HG03432 (cell line): ENCODE measurements around the gene NTM.

ENCODE experiments used
- ATAC-seq: cut with Tn5 transposase; IDR thresholded peaks from one replicate; pipeline ENCODE4 v1.9.1; 2021; ENCODE audit warnings: mild to moderate bottlenecking, moderate library complexity; ENCODE audit not compliant: unreplicated experiment

The NTM gene

DNA sequence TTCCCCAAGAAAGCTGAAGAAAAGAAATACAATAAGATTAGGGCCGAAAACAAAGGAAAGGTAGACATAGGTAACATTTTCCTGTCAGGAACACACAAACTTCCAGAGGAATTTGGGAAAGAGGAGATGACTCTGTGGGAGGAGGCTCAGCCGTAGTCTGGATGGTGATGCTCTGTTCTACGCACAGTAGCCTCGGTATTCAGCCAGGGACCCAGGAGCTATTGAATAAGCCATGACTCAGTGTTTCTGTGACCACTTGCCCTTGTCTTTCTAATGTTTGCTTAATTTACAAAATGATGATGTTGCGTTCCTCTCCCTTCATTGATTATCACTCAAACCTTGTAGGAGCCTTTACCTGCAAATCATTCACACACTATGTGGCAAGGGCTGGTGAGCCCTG lies 745.0 kb downstream of the NTM start:
- ATAC-seq = no peak

DNA sequence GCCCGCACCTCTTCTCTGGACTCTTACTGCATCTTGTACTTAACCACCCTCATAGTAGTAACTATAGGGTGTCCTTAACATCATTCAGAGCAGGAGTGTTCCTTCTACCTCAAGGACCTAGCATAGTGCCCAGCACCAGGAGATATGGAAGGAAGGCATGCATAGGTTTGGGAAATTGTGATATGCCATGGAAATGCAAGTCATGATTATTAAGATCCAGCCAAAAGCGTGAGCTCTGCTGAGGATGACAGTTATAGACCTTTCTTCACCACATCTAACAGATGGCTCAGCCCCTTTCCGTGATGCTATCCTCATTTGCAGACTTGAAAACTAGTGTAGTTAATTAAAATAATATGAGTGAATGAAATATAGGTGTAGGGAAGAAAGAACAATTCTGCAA lies 746.1 kb downstream of the NTM start:
- no peak for ATAC-seq

DNA sequence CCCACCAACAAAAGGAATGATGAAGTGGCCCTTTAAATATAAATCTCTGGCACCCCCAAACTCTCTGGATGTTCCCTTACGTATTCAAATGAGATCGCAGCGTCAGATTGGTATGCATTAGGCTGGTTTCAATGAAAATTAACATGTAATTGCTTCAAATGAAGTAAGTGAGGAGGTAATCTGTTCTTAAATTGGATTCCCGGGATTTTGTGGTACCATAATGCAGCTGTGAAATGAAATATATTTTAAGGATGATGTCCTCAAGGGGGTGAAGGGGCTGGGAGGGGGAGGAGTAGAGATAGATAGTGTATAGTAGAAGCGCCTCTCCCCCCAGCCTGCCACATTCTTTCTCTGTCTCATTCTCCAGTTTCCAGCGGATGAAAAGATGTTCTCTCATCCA lies 748.2 kb downstream of the NTM start:
- ATAC-seq = no peak

DNA sequence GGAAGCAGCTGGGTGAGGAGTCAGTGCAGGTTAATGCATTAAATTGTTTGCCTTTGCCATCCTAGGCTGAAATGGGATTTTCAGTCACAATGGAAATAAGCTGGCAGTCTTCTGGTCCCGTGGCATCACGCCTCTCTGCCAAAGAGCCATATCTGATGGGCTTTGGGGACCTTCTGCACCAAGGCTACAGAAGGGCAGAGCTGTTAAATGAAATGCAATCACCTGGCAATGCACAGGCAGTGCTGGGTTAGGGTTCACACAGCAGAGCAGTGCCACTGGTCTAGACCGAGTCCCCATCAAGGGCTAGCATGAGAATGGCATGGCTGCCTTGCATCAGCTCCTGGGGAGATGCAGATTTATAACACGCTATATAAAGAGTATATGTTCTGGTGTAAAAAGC lies 749.2 kb downstream of the NTM start:
- ATAC-seq = no peak

DNA sequence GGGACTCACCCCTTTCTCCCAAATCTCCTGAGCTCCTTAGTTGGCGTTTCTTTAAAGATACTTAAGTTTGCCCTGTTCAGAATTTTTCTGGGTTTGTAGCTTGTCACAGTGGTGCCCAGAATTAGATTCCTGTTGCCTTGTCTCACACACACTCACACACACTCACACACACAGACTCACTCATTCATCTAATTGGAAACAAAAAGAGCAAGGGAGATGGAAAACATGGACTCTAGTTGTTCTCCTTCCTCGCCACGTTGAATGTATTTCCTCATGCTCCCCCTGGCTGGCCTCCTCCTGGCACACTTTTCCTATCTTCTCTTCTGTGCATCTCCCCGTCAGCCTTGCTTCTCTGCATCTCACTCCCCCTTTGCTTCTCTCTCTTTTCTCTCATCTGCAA lies 752.3 kb downstream of the NTM start:
- no peak for ATAC-seq

DNA sequence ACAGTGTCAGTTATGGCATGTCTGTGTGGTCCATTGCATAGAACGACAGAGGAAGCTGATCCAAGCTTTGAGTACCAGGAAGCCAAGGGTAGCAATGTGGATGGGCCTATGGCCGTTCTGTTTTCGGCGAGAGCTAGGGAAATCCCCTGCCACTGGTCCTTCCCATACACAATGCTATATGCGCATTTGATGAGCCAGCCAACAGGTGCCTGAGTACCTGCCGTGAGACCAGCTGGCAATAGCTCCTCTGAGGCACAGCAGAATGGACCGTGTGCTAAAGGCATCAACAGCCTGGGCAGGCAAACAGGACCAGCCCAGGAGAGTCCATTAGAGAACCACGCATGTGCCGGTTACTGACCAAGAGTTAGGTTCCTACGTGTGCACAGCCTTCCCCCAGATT lies 753.0 kb downstream of the NTM start:
- no peak for ATAC-seq

DNA sequence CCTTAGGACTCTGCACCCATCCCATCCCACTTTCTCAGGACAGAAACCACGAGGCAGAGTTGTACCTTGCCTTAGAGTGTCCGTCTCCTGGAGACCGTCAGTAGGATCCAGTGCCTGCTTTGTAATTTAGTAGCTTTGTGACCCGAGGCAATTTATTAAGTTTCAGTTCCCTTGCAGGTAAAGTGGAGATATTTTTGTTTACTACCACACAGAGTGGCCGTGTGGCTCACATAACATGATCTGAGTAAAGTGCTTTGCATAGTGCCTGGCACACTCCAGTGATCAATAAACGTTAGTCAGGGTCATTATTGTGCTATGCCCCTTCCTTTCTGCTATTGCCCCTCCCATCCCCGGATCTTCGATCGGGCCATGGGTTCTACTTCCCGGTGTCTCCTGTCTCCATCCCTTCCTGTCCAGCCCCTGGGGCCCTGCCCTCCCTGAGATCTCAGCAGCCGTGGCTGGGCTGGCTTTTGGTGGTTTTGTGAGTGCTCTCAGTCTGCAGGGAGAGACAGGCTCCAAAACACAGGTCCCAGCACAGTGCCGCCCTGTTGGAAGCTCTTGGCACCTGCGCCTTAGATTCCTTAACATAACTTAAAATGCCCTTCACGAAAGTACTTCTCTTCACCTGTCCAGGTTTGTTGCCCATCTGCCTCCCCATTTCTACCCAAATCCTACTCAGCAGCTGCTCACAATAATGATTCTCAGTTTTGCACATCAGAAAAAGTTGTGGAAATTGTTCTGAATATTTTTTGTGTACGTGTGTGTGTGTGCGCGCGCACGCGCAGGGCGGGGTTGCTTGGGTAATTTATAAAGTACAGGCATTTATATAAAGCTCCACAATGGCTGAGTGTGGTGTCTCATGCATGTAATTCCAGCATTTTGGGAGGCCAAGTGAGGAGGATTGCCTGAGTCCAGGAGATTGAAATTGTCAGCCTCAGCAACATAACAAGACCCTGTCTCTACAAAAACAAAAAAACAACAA lies 753.7 kb downstream of the NTM start:
- ATAC-seq = peak; percentile 52

DNA sequence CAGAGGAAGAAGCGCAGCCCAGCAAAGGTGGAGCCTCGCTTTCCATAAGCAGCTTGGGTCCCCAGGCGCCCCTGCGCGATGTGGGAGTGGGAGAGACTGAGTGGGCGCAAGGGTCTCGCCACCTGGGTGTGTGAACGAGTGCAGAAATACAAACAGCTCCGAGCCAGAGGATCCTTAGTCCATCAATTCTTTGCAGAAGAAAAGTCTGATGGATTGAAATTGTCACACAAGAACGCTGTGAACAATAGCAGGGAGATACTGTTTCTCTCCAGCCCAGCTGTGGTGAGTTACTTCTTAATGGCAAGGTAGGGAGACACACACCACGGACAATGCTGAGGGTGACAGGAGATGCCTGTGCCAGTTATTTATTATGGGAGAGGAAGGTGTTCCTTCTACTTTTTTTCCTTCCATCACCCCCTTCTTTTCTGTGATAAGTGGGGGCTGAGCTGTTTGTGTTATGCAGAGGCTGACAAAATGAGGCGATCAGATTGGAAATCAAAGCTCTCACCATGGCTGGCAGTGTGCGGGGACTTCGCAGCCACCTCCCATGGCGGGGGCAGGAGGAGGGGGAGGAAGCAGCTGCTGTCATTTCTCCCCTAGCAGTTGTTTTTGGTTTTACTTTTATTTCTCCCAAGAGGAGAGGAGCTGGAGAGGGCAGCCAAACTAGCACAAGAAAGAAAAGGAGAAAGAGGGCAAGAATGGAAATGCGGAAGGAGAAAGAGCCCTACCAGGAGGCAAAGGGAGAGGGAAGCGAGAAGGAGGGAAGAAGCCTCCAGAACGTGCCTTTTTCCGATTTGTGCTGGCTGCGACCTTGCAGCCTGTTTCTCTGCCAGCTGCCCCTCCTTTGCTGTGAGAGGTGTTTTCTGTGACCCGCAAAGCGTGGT lies 755.8 kb downstream of the NTM start:
- peak; percentile 65 for ATAC-seq

DNA sequence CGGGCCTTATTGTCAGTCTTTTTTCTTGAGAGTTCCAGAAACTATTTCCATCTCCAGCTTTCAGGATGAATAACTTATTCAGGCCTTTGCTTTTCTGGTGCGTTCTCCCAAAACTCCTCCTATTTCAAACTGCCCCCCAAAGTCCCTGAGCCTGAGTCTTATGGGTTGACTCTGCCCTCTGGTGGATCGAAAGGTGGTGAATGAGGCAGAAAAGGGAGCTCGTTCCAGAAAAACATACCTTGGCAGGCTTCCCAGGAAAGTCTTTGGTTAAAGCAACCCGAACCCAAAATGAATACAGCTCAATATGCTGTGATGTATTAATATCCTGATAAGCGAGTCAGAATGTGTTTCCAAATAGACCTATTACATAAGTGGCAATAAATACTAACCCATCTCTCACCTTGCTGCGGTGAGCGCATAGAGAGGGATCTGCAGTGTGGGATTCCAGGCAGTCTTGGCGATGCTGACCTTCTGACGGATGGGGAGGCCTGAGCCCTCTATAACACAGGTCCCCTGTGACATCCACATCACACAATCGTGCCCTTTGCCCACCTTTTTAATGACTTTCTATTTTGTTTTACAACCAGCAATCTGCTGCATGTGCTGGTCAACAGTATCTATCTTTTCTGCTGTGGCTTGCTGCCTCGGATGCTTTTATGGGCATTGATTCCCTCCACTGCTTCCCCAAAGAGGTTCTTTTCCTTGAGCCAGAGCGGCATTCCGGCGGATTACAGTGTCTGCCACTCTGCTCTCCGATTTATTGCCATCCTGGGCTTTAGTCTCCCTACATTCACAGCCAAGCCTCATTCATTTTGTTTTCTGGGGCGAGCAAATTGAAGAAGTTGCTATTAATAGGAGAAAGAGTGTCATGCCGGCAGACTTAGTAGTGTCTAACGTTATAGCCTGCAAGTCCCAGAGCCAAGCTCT lies 756.8 kb downstream of the NTM start:
- ATAC-seq = no peak

DNA sequence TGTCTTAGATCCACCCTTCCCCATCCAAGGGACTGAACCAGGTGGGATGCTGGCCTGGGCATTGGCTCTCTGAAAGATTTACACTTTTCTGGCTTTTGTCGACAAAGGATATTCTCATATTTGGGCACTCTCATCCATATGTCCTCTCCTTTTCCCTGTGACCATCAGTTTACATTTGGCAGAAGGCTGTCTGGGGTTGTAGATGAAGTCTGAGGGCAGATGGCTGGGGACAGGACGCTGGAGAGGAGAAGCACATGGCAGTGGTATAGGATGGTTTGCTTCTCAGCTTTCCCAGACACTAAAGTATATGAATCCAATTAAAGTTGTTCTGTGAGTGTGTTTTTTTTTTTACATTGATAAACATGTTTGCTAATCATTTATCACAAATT lies 757.5 kb downstream of the NTM start:
- ATAC-seq = no peak

DNA sequence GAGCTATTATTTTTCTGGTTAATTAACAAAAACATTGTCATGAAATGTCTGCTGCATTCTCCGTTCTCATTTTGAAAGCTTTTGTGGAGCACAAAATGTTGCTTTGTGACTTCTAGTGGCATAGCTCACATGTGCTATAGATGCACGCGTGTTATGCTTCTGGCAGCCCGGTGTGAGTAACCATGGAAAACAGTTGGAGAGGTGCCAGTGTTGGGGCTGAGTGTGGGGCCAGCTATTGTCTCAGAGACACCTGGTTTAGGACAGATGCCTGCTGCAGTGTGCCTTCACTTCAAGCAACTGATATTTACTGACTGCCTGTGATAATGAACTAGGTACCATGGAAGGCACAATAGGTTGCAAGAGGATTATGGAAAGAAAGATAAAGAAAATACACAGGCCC lies 760.6 kb downstream of the NTM start:
- ATAC-seq = no peak

DNA sequence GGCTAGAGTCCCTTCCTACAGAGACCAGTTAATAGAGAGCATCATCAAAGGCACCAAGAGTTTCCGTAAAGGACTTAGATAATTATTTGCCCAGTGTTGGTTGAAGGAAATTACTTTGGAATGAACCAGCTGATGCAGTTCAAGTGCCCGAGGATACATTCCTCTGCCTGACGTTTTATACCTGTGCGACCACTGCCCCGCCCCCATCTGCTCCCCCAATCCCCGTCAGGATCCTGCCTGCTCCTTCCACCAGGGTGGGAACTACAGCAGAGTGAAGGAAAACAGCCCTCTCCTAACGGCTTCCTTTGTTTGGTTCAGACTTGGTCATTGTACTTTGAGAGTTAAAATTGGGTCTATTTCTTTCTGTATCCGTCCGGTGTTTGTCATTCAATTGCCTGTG lies 761.5 kb downstream of the NTM start:
- ATAC-seq = no peak

DNA sequence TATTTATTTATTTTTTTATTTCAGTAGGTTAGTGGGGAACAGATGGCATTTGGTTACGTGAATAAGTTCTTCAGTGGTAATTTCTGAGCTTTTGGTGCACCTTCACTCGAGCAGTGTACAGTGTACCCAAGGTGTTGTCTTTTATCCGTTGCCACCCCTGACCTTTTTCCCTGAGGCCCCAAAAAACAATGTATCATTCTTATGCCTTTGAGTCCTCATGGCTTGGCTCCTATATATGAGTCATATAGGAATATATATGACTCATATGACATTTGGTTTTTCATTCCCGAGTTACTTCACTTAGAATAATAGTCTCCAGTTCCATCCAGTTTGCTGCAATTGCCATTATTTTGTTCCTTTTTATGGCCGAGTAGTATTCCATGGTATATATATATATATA lies 763.9 kb downstream of the NTM start:
- ATAC-seq = no peak

DNA sequence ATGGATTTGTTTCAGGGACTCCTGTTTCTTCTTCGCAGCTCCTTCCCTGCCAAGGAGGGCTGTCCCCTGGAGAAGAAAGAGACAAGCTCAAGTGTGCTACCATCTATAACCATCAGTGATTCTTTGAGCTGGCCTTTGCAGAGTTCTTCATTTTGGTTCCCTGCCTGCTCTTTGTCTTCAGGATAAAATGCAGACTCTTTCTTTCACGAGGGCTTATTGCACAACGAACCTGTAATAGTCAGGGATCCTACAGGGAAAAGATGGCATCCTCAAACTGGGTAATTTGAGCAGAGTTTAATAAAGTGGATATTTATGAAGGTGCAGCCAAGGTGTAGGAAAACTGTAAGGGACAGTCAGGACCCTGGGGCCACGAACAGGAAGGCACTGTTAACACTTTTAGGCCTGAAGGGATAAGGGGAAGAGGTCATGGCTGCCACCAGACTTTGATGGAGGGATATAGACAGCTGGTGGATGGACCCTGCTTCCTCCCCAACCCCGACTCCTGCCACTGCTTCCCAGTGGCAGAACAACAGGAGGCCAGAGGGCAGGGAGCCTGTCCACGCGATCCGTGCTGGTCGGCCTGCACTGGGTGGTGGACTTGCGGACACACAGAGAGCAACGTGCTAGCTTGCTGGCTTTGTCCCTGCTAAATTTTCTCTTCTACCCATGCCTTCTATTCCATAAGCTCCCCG lies 767.0 kb downstream of the NTM start:
- ATAC-seq = no peak

DNA sequence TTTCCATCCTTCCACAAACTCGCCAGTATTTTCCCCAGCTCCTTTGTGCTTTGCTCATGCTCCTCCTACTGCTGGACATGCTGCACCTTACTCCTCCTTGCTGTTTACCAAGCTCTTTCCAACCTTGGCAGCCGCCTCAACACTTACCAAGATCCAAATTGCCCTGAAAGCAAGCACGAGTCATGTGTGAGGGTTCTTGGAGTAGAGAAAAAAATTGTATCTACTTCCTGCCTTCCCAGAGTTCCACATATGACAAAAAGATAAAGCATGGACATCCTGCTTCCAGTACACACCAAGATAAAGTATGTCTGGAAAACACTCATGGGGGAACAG lies 767.5 kb downstream of the NTM start:
- no peak for ATAC-seq

DNA sequence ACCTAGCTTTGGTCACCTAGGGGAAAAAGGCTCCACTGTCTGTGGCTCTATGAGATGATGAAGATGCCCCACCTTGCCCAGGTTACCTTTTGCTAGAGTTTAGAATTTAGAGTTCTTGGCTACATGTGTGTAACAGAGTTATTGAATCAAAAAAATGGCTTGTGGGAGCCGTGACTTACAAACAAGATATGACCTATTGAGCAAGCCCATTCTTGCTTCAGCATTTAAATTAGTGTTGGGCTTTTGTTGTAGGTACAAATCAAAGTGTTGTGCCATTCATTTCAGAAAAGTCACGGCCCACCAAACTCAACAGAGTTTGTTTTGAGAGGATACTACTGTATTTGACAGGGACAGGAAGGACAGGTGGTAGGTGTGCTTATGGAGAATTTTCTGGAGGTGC lies 768.8 kb downstream of the NTM start:
- ATAC-seq = no peak

DNA sequence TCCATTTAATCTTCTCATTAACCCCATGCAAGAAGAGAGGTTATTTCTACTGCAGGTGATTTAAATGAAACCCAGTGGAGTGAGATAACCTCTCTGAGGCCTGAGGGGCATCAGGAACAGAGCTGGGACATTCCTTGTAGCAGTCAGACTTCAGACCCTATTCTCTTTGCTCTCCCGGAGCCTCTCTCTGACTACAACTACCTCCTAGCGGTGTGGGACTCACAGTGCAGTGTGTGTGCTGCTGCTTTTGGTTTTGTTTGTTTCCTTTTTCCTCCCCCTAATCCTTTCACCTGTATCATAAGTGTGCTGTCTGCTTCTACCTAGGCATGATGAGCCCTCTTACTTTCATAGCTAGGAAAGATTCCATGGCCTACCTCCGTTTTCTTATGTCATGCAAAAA lies 769.6 kb downstream of the NTM start:
- ATAC-seq = no peak

DNA sequence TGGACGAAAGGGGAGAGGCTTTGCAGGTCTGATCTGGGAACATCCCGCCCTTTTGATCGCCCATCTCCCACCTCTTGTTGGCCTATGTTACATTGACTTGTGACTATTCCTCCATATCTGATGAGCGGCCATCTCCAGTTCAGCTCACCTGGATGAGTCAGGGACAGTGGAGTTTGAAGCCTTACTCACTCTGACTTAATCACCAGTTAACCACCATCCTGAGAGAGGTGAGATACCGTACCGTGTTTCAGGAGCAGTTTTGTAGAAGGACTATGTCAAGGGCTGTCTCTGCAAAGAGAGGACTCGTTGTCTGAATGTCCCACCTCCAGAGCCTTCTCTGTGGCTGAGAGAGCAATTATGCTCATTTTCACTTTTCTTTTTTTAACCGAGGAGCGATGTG lies 771.7 kb downstream of the NTM start:
- ATAC-seq = no peak

DNA sequence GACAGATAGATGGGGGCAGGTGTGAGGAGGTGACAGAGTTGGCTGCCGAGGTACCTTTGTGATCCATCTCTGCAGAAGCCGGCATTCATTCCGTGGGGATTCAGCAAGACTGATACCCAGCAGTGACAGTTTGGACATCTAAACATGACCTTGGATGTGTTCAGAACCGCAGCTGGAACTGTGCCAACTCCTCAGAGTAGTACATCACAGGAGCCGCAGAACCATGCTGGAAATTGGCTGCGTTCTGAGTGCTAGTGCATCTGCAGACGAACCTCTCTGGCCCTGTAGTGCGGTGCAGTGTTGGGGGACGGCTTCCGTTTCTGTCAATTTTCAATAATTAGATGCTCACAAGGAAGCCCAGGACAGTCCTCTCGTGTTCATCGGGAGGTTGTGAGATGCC lies 772.1 kb downstream of the NTM start:
- ATAC-seq = no peak

DNA sequence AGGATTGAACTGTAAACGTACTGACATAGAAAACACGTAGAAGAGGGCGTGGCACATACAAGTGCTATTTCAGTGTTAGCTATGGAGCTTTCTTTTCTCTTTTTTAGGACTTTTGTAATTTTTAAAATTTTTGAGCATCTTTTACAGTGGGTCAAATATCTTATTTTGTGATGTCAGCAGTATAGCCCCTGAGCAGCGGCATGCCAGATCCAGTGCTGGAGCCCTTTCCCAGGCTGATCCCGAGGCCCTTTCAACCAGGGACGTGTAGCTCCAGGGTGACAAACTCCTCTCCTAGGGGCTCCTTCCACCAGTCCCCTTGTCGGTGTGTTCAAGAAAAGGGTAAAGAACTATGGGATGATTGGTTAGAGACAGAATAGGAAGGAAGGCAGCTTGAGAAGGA lies 777.0 kb downstream of the NTM start:
- ATAC-seq = no peak
